C4-2B (cell line): ENCODE results near the gene SUMO3.

ENCODE experiments used
- CTCF ChIP-seq: fragments of 450-650 bp; conservative IDR thresholded peaks from 2 replicates; pipeline ENCODE4 v1.5.1; 2017; ENCODE audit warnings: mild to moderate bottlenecking
- ZFX ChIP-seq: fragments of 450-650 bp; IDR thresholded peaks from 2 replicates; pipeline ENCODE4 v1.6.1; 2017

GRCh38 chr21:44797775-44798174 is 20.1 kb downstream of the SUMO3 start:
- TF ChIP-seq CTCF (no peak), ZFX (no peak)
